ENCODE measurements around the gene WEE1.
"Not testable (repeated sequence)": the region's sequence is repeated elsewhere in the genome, so short reads cannot be mapped to it uniquely, and the experiment has no call there.

The WEE1 gene

GRCh38 chr11:9594267-9595046, 21.0 kb downstream of the WEE1 start:
- no peak for DNase-seq (ENCODE audit: insufficient read length, low spot score)
- FAIRE-seq = no peak

- FAIRE-seq (no peak), DNase-seq (ENCODE audit: insufficient read length, low spot score) (no peak)
These were observed 23.5 kb downstream of the WEE1 start for GRCh38 chr11:9596926-9597464.

- no peak for DNase-seq (ENCODE audit: insufficient read length, low spot score)
- FAIRE-seq = no peak
These were observed 26.7 kb downstream of the WEE1 start for GRCh38 chr11:9600166-9600565.

GRCh38 chr11:9600644-9601036, 27.2 kb downstream of the WEE1 start:
- DNase-seq (ENCODE audit: insufficient read length, low spot score) (no peak), FAIRE-seq (no peak)

GRCh38 chr11:9601037-9601875, 27.8 kb downstream of the WEE1 start:
- no peak for DNase-seq (ENCODE audit: insufficient read length, low spot score)
- FAIRE-seq = no peak

- no peak for FAIRE-seq
- no peak for DNase-seq (ENCODE audit: insufficient read length, low spot score)
These were observed 28.4 kb downstream of the WEE1 start for GRCh38 chr11:9601876-9602199.

GRCh38 chr11:9603214-9603613, 29.7 kb downstream of the WEE1 start:
- not testable (repeated sequence) for FAIRE-seq; DNase-seq (ENCODE audit: insufficient read length, low spot score)

- FAIRE-seq = no peak
- DNase-seq (ENCODE audit: insufficient read length, low spot score) = no peak
These were observed 30.7 kb downstream of the WEE1 start for GRCh38 chr11:9604134-9604533.

- FAIRE-seq (no peak), DNase-seq (ENCODE audit: insufficient read length, low spot score) (no peak)
These were observed 32.3 kb downstream of the WEE1 start for GRCh38 chr11:9605742-9606141.

- no peak for DNase-seq (ENCODE audit: insufficient read length, low spot score)
- FAIRE-seq = no peak
These were observed 33.5 kb downstream of the WEE1 start for GRCh38 chr11:9606809-9607510.

- no peak for FAIRE-seq
- no peak for DNase-seq (ENCODE audit: insufficient read length, low spot score)
These were observed 34.0 kb downstream of the WEE1 start for GRCh38 chr11:9607511-9607899.

- FAIRE-seq (no peak), DNase-seq (ENCODE audit: insufficient read length, low spot score) (no peak)
These were observed 35.7 kb downstream of the WEE1 start for GRCh38 chr11:9609002-9609759.

GRCh38 chr11:9609841-9610240, 36.4 kb downstream of the WEE1 start:
- no peak for FAIRE-seq
- DNase-seq (ENCODE audit: insufficient read length, low spot score) = no peak

- FAIRE-seq (no peak), DNase-seq (ENCODE audit: insufficient read length, low spot score) (peak; percentile 96)
These were observed 39.8 kb downstream of the WEE1 start for GRCh38 chr11:9613118-9613829.

GRCh38 chr11:9613830-9614762, 40.6 kb downstream of the WEE1 start:
- FAIRE-seq = peak; percentile 54
- DNase-seq (ENCODE audit: insufficient read length, low spot score) = peak; percentile 83

- DNase-seq (ENCODE audit: insufficient read length, low spot score) (no peak), FAIRE-seq (no peak)
These were observed 41.6 kb downstream of the WEE1 start for GRCh38 chr11:9615031-9615451.

- DNase-seq (ENCODE audit: insufficient read length, low spot score) = no peak
- no peak for FAIRE-seq
These were observed 42.7 kb downstream of the WEE1 start for GRCh38 chr11:9616042-9616675.

GRCh38 chr11:9616858-9617257, 43.4 kb downstream of the WEE1 start:
- DNase-seq (ENCODE audit: insufficient read length, low spot score) (no peak), FAIRE-seq (no peak)

Data from HTR-8/SVneo (cell line).